K562 (cell line): Measurements from ENCODE around the gene LAPTM5. TPM values are rescaled to one million over a fixed set of nuclear protein-coding genes. Genes with fewer than 3 reads are reported as not detected.

Source experiments
- BCOR ChIP-seq: fragments of 450-650 bp; IDR thresholded peaks from 2 replicates; pipeline ENCODE4 v1.6.1; 2016
- COPS2 ChIP-seq: fragments of 450-650 bp; conservative IDR thresholded peaks from 2 replicates; pipeline ENCODE4 v1.6.1; 2016; ENCODE audit warnings: mild to moderate bottlenecking, moderate library complexity
- CXXC5 ChIP-seq: fragments of 250-450 bp; sonication (Bioruptor Pico); IDR thresholded peaks from 2 replicates; pipeline ENCODE4 v1.8.0; 2022; ENCODE audit warnings: inconsistent platforms, mild to moderate bottlenecking, moderate library complexity
- ESRRA ChIP-seq: fragments of 450-650 bp; IDR thresholded peaks from 2 replicates; pipeline ENCODE4 v1.6.1; 2014; ENCODE audit warnings: low read depth, mild to moderate bottlenecking, moderate library complexity, borderline replicate concordance
- HMG20A ChIP-seq: fragments of 450-650 bp; formaldehyde crosslinking; conservative IDR thresholded peaks from 2 replicates; pipeline ENCODE4 v1.4.0; 2020; ENCODE audit warnings: mild to moderate bottlenecking, mixed read lengths
- LARP7 ChIP-seq: fragments of 450-650 bp; IDR thresholded peaks from 2 replicates; pipeline ENCODE4 v1.6.1; 2016
- MYC ChIP-seq, 2 experiments: fragments of 250-450 bp in 1 of 2; sonication (Bioruptor Pico) in 1 of 2; IDR thresholded peaks; 2 replicates each; pipeline versions ENCODE4 v1.5.1 to v1.6.1; 2012 to 2021; ENCODE audit warnings: low read depth in 2 of 2, borderline replicate concordance in 1 of 2, improper control_type of control experiment in 1 of 2, low read length in 1 of 2, mild to moderate bottlenecking in 1 of 2, moderate library complexity in 1 of 2
- NFRKB ChIP-seq: fragments of 450-650 bp; IDR thresholded peaks from 2 replicates; pipeline ENCODE4 v1.6.1; 2016; ENCODE audit warnings: low read depth
- NR4A1 ChIP-seq, 2 experiments: fragments of 250-450 bp in 1 of 2; fragments of 450-650 bp in 1 of 2; sonication (Bioruptor Pico) in 1 of 2; IDR thresholded peaks; 2 replicates each; pipeline versions ENCODE4 v1.4.0 to v1.6.1; 2016 to 2020; ENCODE audit warnings: mild to moderate bottlenecking in 2 of 2, missing compliant biosample characterization in 1 of 2, missing genetic modification characterization in 1 of 2, moderate library complexity in 1 of 2
- PHB2 ChIP-seq: fragments of 450-650 bp; IDR thresholded peaks from 2 replicates; pipeline ENCODE4 v1.6.1; 2017; ENCODE audit warnings: low read depth
- PHF20 ChIP-seq: fragments of 450-650 bp; IDR thresholded peaks from 2 replicates; pipeline ENCODE4 v1.6.1; 2018; ENCODE audit not compliant: partially characterized antibody
- POLR2B ChIP-seq: fragments of 450-650 bp; IDR thresholded peaks from 2 replicates; pipeline ENCODE4 v1.6.1; 2018; ENCODE audit warnings: low read depth; ENCODE audit not compliant: partially characterized antibody
- SAFB2 ChIP-seq: fragments of 200-400 bp; formaldehyde crosslinking; IDR thresholded peaks from 2 replicates; pipeline ENCODE4 v1.6.1; 2018; ENCODE audit warnings: borderline replicate concordance, low read length, low read depth, moderate library complexity; ENCODE audit not compliant: severe bottlenecking
- SREBF2 ChIP-seq: sonication (generic); formaldehyde crosslinking; IDR thresholded peaks from 2 replicates; pipeline ENCODE4 v1.4.0; 2020; ENCODE audit warnings: mild to moderate bottlenecking, missing genetic modification reagents
- SRSF7 ChIP-seq: fragments of 200-400 bp; formaldehyde crosslinking; optimal IDR thresholded peaks from 2 replicates; pipeline ENCODE3; 2017; ENCODE audit warnings: mild to moderate bottlenecking, low read depth, low read length
- YY1 ChIP-seq, 3 experiments: IDR thresholded peaks; 2 replicates each; pipeline ENCODE4 v1.6.1; 2011; ENCODE audit warnings: low read length in 2 of 3, mild to moderate bottlenecking in 2 of 3, moderate library complexity in 2 of 3, borderline replicate concordance in 1 of 3, control low read depth in 1 of 3, low read depth in 1 of 3; ENCODE audit not compliant: insufficient read depth in 3 of 3, insufficient replicate concordance in 2 of 3, control insufficient read depth in 1 of 3, insufficient read length in 1 of 3; ENCODE audit errors: extremely low read depth in 1 of 3
- ZFX ChIP-seq: sonication (generic); formaldehyde crosslinking; IDR thresholded peaks from 2 replicates; pipeline ENCODE4 v1.8.0; 2022; ENCODE audit warnings: mild to moderate bottlenecking, missing genetic modification reagents, moderate library complexity
- ZNF143 ChIP-seq: sonication (generic); formaldehyde crosslinking; IDR thresholded peaks from 2 replicates; pipeline ENCODE4 v1.9.0; 2022; ENCODE audit warnings: mild to moderate bottlenecking, missing genetic modification reagents
- ZNF644 ChIP-seq: fragments of 200-800 bp; sonication (Bioruptor generic); IDR thresholded peaks from 2 replicates; pipeline ENCODE4 v1.6.1; 2016; ENCODE audit warnings: low read depth, missing genetic modification characterization, missing compliant biosample characterization
- ZSCAN32 ChIP-seq: fragments of 450-650 bp; formaldehyde crosslinking; IDR thresholded peaks from 2 replicates; pipeline ENCODE4 v1.4.0; 2020; ENCODE audit warnings: mild to moderate bottlenecking, moderate library complexity
- polyA plus RNA-seq, 8 experiments: library from polyadenylated mRNA; depleted of rRNA in 4 of 8; stranded (reverse) in 5 of 8; unstranded in 3 of 8; fragments of >200 nt; fragmentation: Nextera tagmentation in 2 of 8; fragmentation: Illumina TruSeq in 1 of 8; extraction: Ambion mirVana in 2 of 8; extraction: Trizol in 1 of 8; gene quantifications; 2 replicates each; pipeline versions ENCODE4 v1.2.1 to v1.2.3, GENCODE V29; 2011 to 2014; ENCODE audit warnings: inconsistent platforms in 1 of 8, missing spikeins in 1 of 8
- total RNA-seq, 7 experiments: library from RNA; depleted of rRNA in 6 of 7; stranded (reverse); fragments of >200 nt in 6 of 7; fragmentation: Illumina TruSeq in 2 of 7; extraction: Trizol in 2 of 7; gene quantifications; 2 replicates each; pipeline versions ENCODE4 v1.2.1 to v1.2.3, GENCODE V29; 2011 to 2021; ENCODE audit warnings: low replicate concordance in 1 of 7
- TF ChIP-seq, protein P1 (sequence below): fragments of 450-650 bp; formaldehyde crosslinking; IDR thresholded peaks from 2 replicates; pipeline ENCODE4 v1.4.0; 2022; ENCODE audit warnings: missing genetic modification characterization
- TF ChIP-seq, protein P2 (sequence below): fragments of 450-650 bp; formaldehyde crosslinking; IDR thresholded peaks from 2 replicates; pipeline ENCODE4 v1.4.0; 2020; ENCODE audit warnings: mild to moderate bottlenecking, moderate library complexity
- TF ChIP-seq, protein P3 (sequence below): fragments of 250-450 bp; sonication (Bioruptor Pico); IDR thresholded peaks from 2 replicates; pipeline ENCODE4 v1.4.0; 2020; ENCODE audit warnings: borderline replicate concordance

LAPTM5 gene
- total and polyA plus RNA-seq, 9 of the 15 experiments (the other 6 are each of a cell fraction or from before 2014, with no cell fraction given) = 2.4 to 47.3 (median 20.3) TPM

DNA sequence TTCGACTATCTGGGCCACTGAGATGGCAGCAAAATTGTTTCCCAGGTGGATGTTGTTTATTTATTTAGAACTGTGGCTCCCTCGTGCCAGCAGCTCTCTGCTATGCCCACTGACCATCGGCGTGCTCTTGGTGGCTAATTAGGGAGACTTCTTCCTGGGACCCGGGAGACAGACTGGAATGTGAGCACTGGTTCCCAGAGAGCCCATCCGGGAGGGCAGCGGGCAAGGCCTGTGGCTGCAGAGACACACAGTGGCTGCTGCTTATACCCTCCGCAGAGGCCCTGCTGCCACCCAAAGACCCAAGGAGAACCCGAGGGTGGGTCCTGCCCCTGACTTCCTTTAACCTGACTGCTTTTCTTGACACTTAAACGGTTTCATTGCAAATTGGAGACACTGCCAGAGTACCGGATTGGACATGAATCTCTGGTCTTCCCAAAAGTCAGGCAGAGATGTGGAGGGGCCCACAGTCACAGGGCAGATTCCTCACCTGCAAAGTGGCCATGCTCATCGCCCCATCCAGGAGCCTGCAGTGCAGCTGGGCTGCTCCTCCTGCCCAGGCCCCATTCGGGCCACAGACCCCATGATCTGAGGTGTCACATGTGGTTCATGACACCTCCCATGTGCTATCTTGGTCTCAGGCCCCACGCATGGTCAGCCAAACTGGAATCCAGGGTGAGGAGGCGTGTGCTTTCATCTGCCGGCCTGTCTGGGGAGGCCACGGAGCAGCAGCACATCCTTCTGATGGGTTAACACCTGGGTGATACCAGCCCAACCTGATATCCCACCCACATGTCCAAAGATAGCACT, 28.5 kb downstream of the LAPTM5 start (continued):
- no peak for TF ChIP-seq PHF20
- TF ChIP-seq LARP7 = no peak
- TF ChIP-seq ZFX = no peak
- TF ChIP-seq POLR2B = no peak
- TF ChIP-seq ESRRA = no peak
- TF ChIP-seq NR4A1 (CRISPR knock-in tag; IDR thresholded peaks at IDR 0.05) = peak; percentile 87
- TF ChIP-seq NR4A1 (tag; IDR thresholded peaks at IDR 0.05) = no peak
- TF ChIP-seq PHB2 = no peak
- TF ChIP-seq SREBF2 (CRISPR knock-in tag) = no peak
- no peak for TF ChIP-seq NFRKB
- TF ChIP-seq, protein P1, sequence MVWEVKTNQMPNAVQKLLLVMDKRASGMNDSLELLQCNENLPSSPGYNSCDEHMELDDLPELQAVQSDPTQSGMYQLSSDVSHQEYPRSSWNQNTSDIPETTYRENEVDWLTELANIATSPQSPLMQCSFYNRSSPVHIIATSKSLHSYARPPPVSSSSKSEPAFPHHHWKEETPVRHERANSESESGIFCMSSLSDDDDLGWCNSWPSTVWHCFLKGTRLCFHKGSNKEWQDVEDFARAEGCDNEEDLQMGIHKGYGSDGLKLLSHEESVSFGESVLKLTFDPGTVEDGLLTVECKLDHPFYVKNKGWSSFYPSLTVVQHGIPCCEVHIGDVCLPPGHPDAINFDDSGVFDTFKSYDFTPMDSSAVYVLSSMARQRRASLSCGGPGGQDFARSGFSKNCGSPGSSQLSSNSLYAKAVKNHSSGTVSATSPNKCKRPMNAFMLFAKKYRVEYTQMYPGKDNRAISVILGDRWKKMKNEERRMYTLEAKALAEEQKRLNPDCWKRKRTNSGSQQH (CRISPR knock-in tag) = no peak
- TF ChIP-seq SRSF7 = no peak
- TF ChIP-seq, protein P2, sequence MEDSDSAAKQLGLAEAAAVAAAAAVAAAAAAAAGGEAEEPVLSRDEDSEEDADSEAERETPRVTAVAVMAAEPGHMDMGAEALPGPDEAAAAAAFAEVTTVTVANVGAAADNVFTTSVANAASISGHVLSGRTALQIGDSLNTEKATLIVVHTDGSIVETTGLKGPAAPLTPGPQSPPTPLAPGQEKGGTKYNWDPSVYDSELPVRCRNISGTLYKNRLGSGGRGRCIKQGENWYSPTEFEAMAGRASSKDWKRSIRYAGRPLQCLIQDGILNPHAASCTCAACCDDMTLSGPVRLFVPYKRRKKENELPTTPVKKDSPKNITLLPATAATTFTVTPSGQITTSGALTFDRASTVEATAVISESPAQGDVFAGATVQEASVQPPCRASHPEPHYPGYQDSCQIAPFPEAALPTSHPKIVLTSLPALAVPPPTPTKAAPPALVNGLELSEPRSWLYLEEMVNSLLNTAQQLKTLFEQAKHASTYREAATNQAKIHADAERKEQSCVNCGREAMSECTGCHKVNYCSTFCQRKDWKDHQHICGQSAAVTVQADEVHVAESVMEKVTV (CRISPR knock-in tag) = 0 out of 2 replicates have a peak, but pooled peaks have one; percentile 19
- no peak for TF ChIP-seq ZNF644
- no peak for TF ChIP-seq HMG20A (CRISPR knock-in tag)
- no peak for TF ChIP-seq YY1 (IDR thresholded peaks at IDR 0.05; ENCODE audit: borderline replicate concordance in 1 of 3, control insufficient read depth in 1 of 3, extremely low read depth in 1 of 3, insufficient read depth in 3 of 3, insufficient read length in 1 of 3, insufficient replicate concordance in 2 of 3, low read depth in 1 of 3, low read length in 2 of 3)
- TF ChIP-seq ZNF143 (CRISPR knock-in tag) = no peak
- no peak for TF ChIP-seq BCOR
- TF ChIP-seq COPS2 = no peak
- TF ChIP-seq ZSCAN32 (CRISPR knock-in tag) = no peak
- TF ChIP-seq SAFB2 = no peak
- TF ChIP-seq CXXC5 (CRISPR knock-in tag) = peak; percentile 26; the same call in 1 of the 2 replicates
- TF ChIP-seq, protein P3, sequence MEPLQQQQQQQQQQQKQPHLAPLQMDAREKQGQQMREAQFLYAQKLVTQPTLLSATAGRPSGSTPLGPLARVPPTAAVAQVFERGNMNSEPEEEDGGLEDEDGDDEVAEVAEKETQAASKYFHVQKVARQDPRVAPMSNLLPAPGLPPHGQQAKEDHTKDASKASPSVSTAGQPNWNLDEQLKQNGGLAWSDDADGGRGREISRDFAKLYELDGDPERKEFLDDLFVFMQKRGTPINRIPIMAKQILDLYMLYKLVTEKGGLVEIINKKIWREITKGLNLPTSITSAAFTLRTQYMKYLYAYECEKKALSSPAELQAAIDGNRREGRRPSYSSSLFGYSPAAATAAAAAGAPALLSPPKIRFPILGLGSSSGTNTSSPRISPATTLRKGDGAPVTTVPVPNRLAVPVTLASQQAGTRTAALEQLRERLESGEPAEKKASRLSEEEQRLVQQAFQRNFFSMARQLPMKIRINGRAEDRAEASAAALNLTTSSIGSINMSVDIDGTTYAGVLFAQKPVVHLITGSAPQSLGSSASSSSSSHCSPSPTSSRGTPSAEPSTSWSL (CRISPR knock-in tag) = 0 out of 2 replicates have a peak, but pooled peaks have one; percentile 13
- TF ChIP-seq MYC (IDR thresholded peaks at IDR 0.05; ENCODE audit: low read depth, low read length) = no peak
- peak; percentile 25; the same call in 1 of the 2 replicates for TF ChIP-seq MYC (CRISPR knock-in tag; IDR thresholded peaks at IDR 0.05; ENCODE audit: borderline replicate concordance, low read depth)
